HepG2 (cell line): ENCODE measurements around the gene XXYLT1. TPM values are rescaled to one million over a fixed set of nuclear protein-coding genes. Genes with fewer than 3 reads are reported as not detected.

Source experiments
- EEA1 ChIP-seq: sonication (generic); formaldehyde crosslinking; IDR thresholded peaks from 2 replicates; pipeline ENCODE4 v1.5.1; 2020; ENCODE audit warnings: mild to moderate bottlenecking, missing genetic modification reagents, borderline replicate concordance
- IRF9 ChIP-seq: sonication (generic); formaldehyde crosslinking; IDR thresholded peaks from 2 replicates; pipeline ENCODE4 v1.8.0; 2022; ENCODE audit warnings: missing genetic modification reagents, mild to moderate bottlenecking, borderline replicate concordance
- ISX ChIP-seq: sonication (generic); formaldehyde crosslinking; conservative IDR thresholded peaks from 2 replicates; pipeline ENCODE4 v1.5.0; 2020; ENCODE audit warnings: missing genetic modification reagents
- JUNB ChIP-seq: sonication (generic); formaldehyde crosslinking; IDR thresholded peaks from 2 replicates; pipeline ENCODE4 v1.8.0; 2022; ENCODE audit warnings: missing genetic modification reagents, mild to moderate bottlenecking, borderline replicate concordance
- KDM5A ChIP-seq: fragments of 200-600 bp; sonication (generic); IDR thresholded peaks from 2 replicates; pipeline ENCODE4 v1.7.0; 2018; ENCODE audit warnings: antibody characterized with exemption, mild to moderate bottlenecking, low read length, borderline replicate concordance
- KLF6 ChIP-seq: IDR thresholded peaks from 2 replicates; pipeline ENCODE4 v1.8.0; 2016; ENCODE audit warnings: missing biosample characterization, missing genetic modification reagents
- NKX3-1 ChIP-seq: sonication (generic); formaldehyde crosslinking; IDR thresholded peaks from 2 replicates; pipeline ENCODE4 v1.5.0; 2020; ENCODE audit warnings: missing genetic modification reagents
- RERE ChIP-seq: IDR thresholded peaks from 2 replicates; pipeline ENCODE4 v1.6.1; 2016; ENCODE audit warnings: low read depth, missing genetic modification reagents, missing compliant biosample characterization
- SCMH1 ChIP-seq: sonication (generic); formaldehyde crosslinking; IDR thresholded peaks from 2 replicates; pipeline ENCODE4 v1.9.0; 2021; ENCODE audit warnings: missing genetic modification reagents, mild to moderate bottlenecking, borderline replicate concordance
- SRY ChIP-seq: sonication (generic); formaldehyde crosslinking; IDR thresholded peaks from 2 replicates; pipeline ENCODE4 v1.8.0; 2022; ENCODE audit warnings: mild to moderate bottlenecking, missing genetic modification reagents
- STAG1 ChIP-seq: sonication (generic); formaldehyde crosslinking; IDR thresholded peaks from 2 replicates; pipeline ENCODE4 v1.4.0; 2020; ENCODE audit warnings: missing genetic modification reagents
- XRCC5 ChIP-seq: fragments of 200-400 bp; formaldehyde crosslinking; optimal IDR thresholded peaks from 2 replicates; pipeline ENCODE3; 2017; ENCODE audit warnings: mild to moderate bottlenecking, low read length
- ZBTB8A ChIP-seq: sonication (generic); formaldehyde crosslinking; IDR thresholded peaks from 2 replicates; pipeline ENCODE4 v1.4.0; 2020; ENCODE audit warnings: mild to moderate bottlenecking, low read depth, missing genetic modification reagents, borderline replicate concordance
- ZNF138 ChIP-seq: sonication (generic); formaldehyde crosslinking; IDR thresholded peaks from 2 replicates; pipeline ENCODE4 v1.5.0; 2020; ENCODE audit warnings: mild to moderate bottlenecking, low read depth, missing genetic modification reagents
- ZNF276 ChIP-seq: sonication (generic); formaldehyde crosslinking; IDR thresholded peaks from 2 replicates; pipeline ENCODE4 v1.4.0; 2020; ENCODE audit warnings: mild to moderate bottlenecking, low read depth, missing genetic modification reagents
- ZNF770 ChIP-seq: sonication (generic); formaldehyde crosslinking; IDR thresholded peaks from 2 replicates; pipeline ENCODE4 v1.5.0; 2020; ENCODE audit warnings: mild to moderate bottlenecking, missing genetic modification reagents
- ZNF776 ChIP-seq: sonication (generic); formaldehyde crosslinking; IDR thresholded peaks from 2 replicates; pipeline ENCODE4 v1.4.0; 2020; ENCODE audit warnings: mild to moderate bottlenecking, missing genetic modification reagents
- ZNF850 ChIP-seq: sonication (generic); formaldehyde crosslinking; conservative IDR thresholded peaks from 2 replicates; pipeline ENCODE4 v1.9.0; 2021; ENCODE audit warnings: mild to moderate bottlenecking, missing genetic modification reagents
- polyA plus RNA-seq, 8 experiments: library from polyadenylated mRNA; depleted of rRNA in 3 of 8; stranded (reverse) in 7 of 8; unstranded in 1 of 8; fragments of >200 nt; fragmentation: Illumina TruSeq in 4 of 8; extraction: Trizol in 4 of 8; gene quantifications; 2 replicates each; pipeline versions ENCODE4 v1.2.1 to v1.2.3, GENCODE V29; 2011 to 2016; ENCODE audit warnings: low read depth in 4 of 8, missing spikeins in 1 of 8, mixed read lengths in 1 of 8; ENCODE audit not compliant: insufficient read depth in 1 of 8
- total RNA-seq, 5 experiments: library from RNA; depleted of rRNA; stranded (reverse); fragments of >200 nt; fragmentation: Illumina TruSeq; extraction: Trizol; gene quantifications; 2 replicates each; pipeline ENCODE4 v1.2.3, GENCODE V29; 2016; ENCODE audit warnings: low read depth in 1 of 5

Gene XXYLT1
- total and polyA plus RNA-seq, 2 of the 13 experiments (the other 11 are each of a cell fraction or from before 2014, with no cell fraction given), result 17.7 to 19.0 TPM

GRCh38 chr3:195270079-195270816, 711 bp downstream of the XXYLT1 start (continued):
- TF ChIP-seq IRF9 (CRISPR knock-in tag) (peak; percentile 68; the same call in 1 of the 2 replicates), ZNF776 (CRISPR knock-in tag) (peak; percentile 32; the same call in 1 of the 2 replicates), NKX3-1 (CRISPR knock-in tag) (peak; percentile 77), EEA1 (CRISPR knock-in tag) (peak; percentile 88; the same call in 1 of the 2 replicates), ZNF138 (CRISPR knock-in tag) (peak; percentile 66; the same call in 1 of the 2 replicates), ISX (CRISPR knock-in tag) (peak; percentile 59; the same call in 1 of the 2 replicates), ZNF276 (peak; percentile 44; the same call in 1 of the 2 replicates), RERE (CRISPR knock-in tag) (no peak), SCMH1 (no peak), ZNF850 (CRISPR knock-in tag) (0 out of 2 replicates have a peak, but pooled peaks have one; percentile 40), JUNB (CRISPR knock-in tag) (no peak), STAG1 (CRISPR knock-in tag) (peak; percentile 36), ZBTB8A (CRISPR knock-in tag) (no peak), KDM5A (no peak), XRCC5 (peak; percentile 53), ZNF770 (CRISPR knock-in tag) (peak; percentile 79), KLF6 (CRISPR knock-in tag) (peak; percentile 74; the same call in 1 of the 2 replicates), SRY (CRISPR knock-in tag) (peak; percentile 72; the same call in 1 of the 2 replicates)
